GM12874 (cell line): ENCODE measurements around the gene TSPAN3.
A peak's percentile ranks its signal among the peaks of the same experiment; 100 is the strongest.

Experiments used
- CTCF ChIP-seq: IDR thresholded peaks from 2 replicates; pipeline ENCODE4 v1.5.1; 2011; ENCODE audit warnings: low read depth, mild to moderate bottlenecking, control low read depth, low read length, moderate library complexity; ENCODE audit not compliant: insufficient read depth

The TSPAN3 gene

GRCh38 chr15:77070495-77071304 lies at the start of gene TSPAN3:
TSPAN3 (minus strand) TSS chr15:77071109; CDS start chr15:77070954, 155 bp downstream.
- no peak for TF ChIP-seq CTCF

GRCh38 chr15:77120576-77120975 lies 49.7 kb upstream of the TSPAN3 start:
- no peak for TF ChIP-seq CTCF

GRCh38 chr15:77119446-77119845 lies 48.5 kb upstream of the TSPAN3 start:
- TF ChIP-seq CTCF, result no peak

GRCh38 chr15:77118882-77119321 lies 48.0 kb upstream of the TSPAN3 start:
- TF ChIP-seq CTCF, result peak; percentile 67

GRCh38 chr15:77115179-77115578 lies 44.3 kb upstream of the TSPAN3 start:
- TF ChIP-seq CTCF, result no peak

GRCh38 chr15:77112838-77113504 lies 42.1 kb upstream of the TSPAN3 start:
- TF ChIP-seq CTCF, result no peak

- TF ChIP-seq CTCF, result no peak
Measured at GRCh38 chr15:77111789-77112188, 40.9 kb upstream of the TSPAN3 start.
